Measurements from ENCODE around the gene NEU1. TPM values are rescaled to one million over a fixed set of nuclear protein-coding genes. Genes with fewer than 3 reads are reported as not detected.
A peak's percentile ranks its signal among the peaks of the same experiment; 100 is the strongest.
"Not testable (repeated sequence)": the region's sequence is repeated elsewhere in the genome, so short reads cannot be mapped to it uniquely, and the experiment has no call there.

NEU1 gene
- total RNA-seq, 4 donors from 2014 or later: 20.8 to 42.7 (median 38.1) TPM

GRCh38 chr6:31870385-31870921, 7.8 kb upstream of the NEU1 start:
- no peak overlapping the region for H3K27ac ChIP-seq
- in situ Hi-C loops (cut with MboI; ENCODE audit: low sequenced_read_pairs in 4 of 4) (loop anchor here in 1 of 4 donors (25.0 kb wide), 1 partner anchor 1417 kb away; the partner anchor contains the start of genes B3GALT4, PFDN6, RGL2 and WDR46), intact Hi-C loops (cut with DNase I; ENCODE audit: low total_unique reads) (no loop called here)
- H3K4me1 ChIP-seq: no peaks in the 10 kb centered on the region
- H3K27me3 ChIP-seq: no peaks in the 10 kb centered on the region
- TF ChIP-seq POLR2A (IDR thresholded peaks at IDR 0.05) (no peak), CTCF (IDR thresholded peaks at IDR 0.05 in 4 of 5, conservative IDR thresholded peaks at IDR 0.05 in 1 of 5) (no peak)
- H3K36me3 ChIP-seq: no peaks in the 10 kb centered on the region
- H3K9me3 ChIP-seq: no peaks in the 10 kb centered on the region
- ATAC-seq (no peak), DNase-seq (no peak)
- H3K4me3 ChIP-seq: no peak overlapping the region

- intact Hi-C loops (cut with DNase I; ENCODE audit: low total_unique reads): loop anchor here (10.0 kb wide), 1 partner anchor 95 kb away; the partner anchor contains the start of gene VWA7
- in situ Hi-C loops (cut with MboI; ENCODE audit: low sequenced_read_pairs in 4 of 4): loop anchor here in 1 of 4 donors (25.0 kb wide), 1 partner anchor 1418 kb away; the partner anchor contains the start of genes B3GALT4, PFDN6, RGL2 and WDR46
- no peak overlapping the region for H3K4me3 ChIP-seq
Observed at GRCh38 chr6:31869343-31869742, 6.7 kb upstream of the NEU1 start.

GRCh38 chr6:31868658-31868971, 6.0 kb upstream of the NEU1 start:
- not testable (repeated sequence) for H3K9me3 ChIP-seq, H3K4me3 ChIP-seq, H3K27ac ChIP-seq, H3K36me3 ChIP-seq, DNase-seq, H3K4me1 ChIP-seq, H3K27me3 ChIP-seq, ATAC-seq
- in situ Hi-C loops (cut with MboI; ENCODE audit: low sequenced_read_pairs in 4 of 4) (loop anchor here in 1 of 4 donors (25.0 kb wide), 1 partner anchor 1419 kb away; the partner anchor contains the start of genes B3GALT4, PFDN6, RGL2 and WDR46), intact Hi-C loops (cut with DNase I; ENCODE audit: low total_unique reads) (loop anchor here (10.0 kb wide), 1 partner anchor 94 kb away; the partner anchor contains the start of gene VWA7)

More at GRCh38 chr6:31869343-31869742, 6.7 kb upstream of the NEU1 start:
- Histone ChIP-seq H3K36me3 (no peaks in the 10 kb centered on the region), H3K27ac (no peak overlapping the region), H3K4me1 (peaks cover under 1 to 3% of the 10 kb centered on the region in 2 donors), H3K27me3 (no peaks in the 10 kb centered on the region), H3K9me3 (no peaks in the 10 kb centered on the region)
- no peak for ATAC-seq
- DNase-seq: no peak
- no peak for TF ChIP-seq POLR2A (IDR thresholded peaks at IDR 0.05)

GRCh38 chr6:31865205-31866118, 2.8 kb upstream of the NEU1 start:
- intact Hi-C loops (cut with DNase I; ENCODE audit: low total_unique reads): loop anchor here (10.0 kb wide), 1 partner anchor 91 kb away; the partner anchor contains the start of gene VWA7
- TF ChIP-seq CTCF (IDR thresholded peaks at IDR 0.05 in 4 of 5, conservative IDR thresholded peaks at IDR 0.05 in 1 of 5) (no peak), POLR2A (IDR thresholded peaks at IDR 0.05) (no peak)
- Histone ChIP-seq H3K4me1 (peaks cover 20 to 22% of the 10 kb centered on the region in 2 donors), H3K36me3 (peaks cover 0 to 10% of the 10 kb centered on the region in 2 donors), H3K4me3 (no peak overlapping the region), H3K27me3 (no peaks in the 10 kb centered on the region), H3K27ac (no peak overlapping the region), H3K9me3 (no peaks in the 10 kb centered on the region)
- DNase-seq (no peak), ATAC-seq (no peak)
- in situ Hi-C loops (cut with MboI; ENCODE audit: low sequenced_read_pairs in 4 of 4): loop anchor here in 1 of 4 donors (25.0 kb wide), 1 partner anchor 1422 kb away; the partner anchor contains the start of genes B3GALT4, PFDN6, RGL2 and WDR46

GRCh38 chr6:31864818-31865204, 2.2 kb upstream of the NEU1 start:
- Histone ChIP-seq H3K36me3 (peaks cover 0 to 16% of the 10 kb centered on the region in 2 donors), H3K4me3 (no peak overlapping the region), H3K27me3 (no peaks in the 10 kb centered on the region), H3K4me1 (peaks cover 20 to 22% of the 10 kb centered on the region in 2 donors), H3K9me3 (no peaks in the 10 kb centered on the region), H3K27ac (no peak overlapping the region)
- no peak for TF ChIP-seq POLR2A (IDR thresholded peaks at IDR 0.05)
- no peak for TF ChIP-seq CTCF (IDR thresholded peaks at IDR 0.05 in 4 of 5, conservative IDR thresholded peaks at IDR 0.05 in 1 of 5)
- in situ Hi-C loops (cut with MboI; ENCODE audit: low sequenced_read_pairs in 4 of 4): loop anchor here in 1 of 4 donors (25.0 kb wide), 1 partner anchor 1422 kb away; the partner anchor contains the start of genes B3GALT4, PFDN6, RGL2 and WDR46
- DNase-seq: no peak
- intact Hi-C loops (cut with DNase I; ENCODE audit: low total_unique reads): loop anchor here (5.0 to 10.0 kb wide), 2 partner anchors 90 to 318 kb away; partner anchors contain the start of genes ATP6V1G2, NFKBIL1 and VWA7
- no peak for ATAC-seq

DNA sequence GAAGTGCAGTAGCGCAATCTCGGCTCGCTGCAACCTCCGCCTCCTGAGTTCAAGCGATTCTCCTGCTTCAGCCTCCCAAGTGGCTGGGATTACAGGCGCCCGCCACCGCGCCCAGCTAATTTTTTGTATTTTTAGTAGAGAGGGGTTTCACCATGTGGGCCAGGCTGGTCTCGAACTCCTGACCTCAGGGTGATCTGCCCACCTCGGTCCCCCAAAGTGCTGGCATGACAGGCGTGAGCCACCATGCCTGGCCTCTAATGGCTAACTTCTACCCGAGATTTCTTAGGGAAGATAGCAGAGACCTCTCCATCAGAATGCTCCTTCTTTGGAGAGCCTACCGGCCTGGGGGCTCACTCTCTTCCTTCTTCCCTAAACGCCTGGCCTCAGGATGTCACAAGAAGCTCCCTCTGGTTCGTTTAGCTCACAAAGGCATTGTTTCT, 1.5 kb upstream of the NEU1 start:
- in situ Hi-C loops (cut with MboI; ENCODE audit: low sequenced_read_pairs in 4 of 4): loop anchor here in 1 of 4 donors (25.0 kb wide), 1 partner anchor 1423 kb away; the partner anchor contains the start of genes B3GALT4, PFDN6, RGL2 and WDR46
- Histone ChIP-seq H3K4me1 (peaks cover 20 to 22% of the 10 kb centered on the region in 2 donors), H3K4me3 (peak overlapping the region; percentile 61 to 92 (median 73)), H3K27ac (peak overlapping the region; percentile 68 to 90 (median 83)), H3K36me3 (peaks cover 0 to 22% of the 10 kb centered on the region in 2 donors)
- intact Hi-C loops (cut with DNase I; ENCODE audit: low total_unique reads): loop anchor here (5.0 to 10.0 kb wide), 2 partner anchors 89 to 317 kb away; partner anchors contain the start of genes ATP6V1G2, NFKBIL1 and VWA7
- H3K9me3 ChIP-seq, H3K27me3 ChIP-seq, DNase-seq, ATAC-seq: not testable (repeated sequence)

All from gastrocnemius medialis (tissue), 4 donors.